Peyer's patch (tissue), 4 donors: ENCODE data around the gene USP17L26.
A peak's percentile ranks its signal among the peaks of the same experiment; 100 is the strongest.
"Not testable (repeated sequence)": the region's sequence is repeated elsewhere in the genome, so short reads cannot be mapped to it uniquely, and the experiment has no call there.

Experiments used
- CTCF ChIP-seq, 6 experiments: fragments of 450-650 bp in 4 of 6; fragments of 200-600 bp in 2 of 6; sonication (generic) in 1 of 6; IDR thresholded peaks; one replicate each; pipeline ENCODE4 v1.5.1; 2017 to 2019; ENCODE audit warnings: antibody characterized with exemption in 6 of 6, mild to moderate bottlenecking in 3 of 6, moderate library complexity in 1 of 6
- POLR2A ChIP-seq, 2 donors: fragments of 450-650 bp; IDR thresholded peaks; one replicate each; pipeline ENCODE4 v1.5.1; 2017; ENCODE audit warnings: antibody characterized with exemption in 2 of 2, mild to moderate bottlenecking in 2 of 2, moderate library complexity in 2 of 2

- peak in 4 of 6 experiments; percentile 42 to 65 (median 54) for TF ChIP-seq CTCF (IDR thresholded peaks at IDR 0.05)
- not testable (repeated sequence) for TF ChIP-seq POLR2A (IDR thresholded peaks at IDR 0.05)
Observed at GRCh38 chr4:9381012-9381534, 46.6 kb downstream of the USP17L26 start.
